HPDE6-E6E7 (cell line): ENCODE measurements around the gene TRPM5.
"Not testable (repeated sequence)": the region's sequence is repeated elsewhere in the genome, so short reads cannot be mapped to it uniquely, and the experiment has no call there.

Source experiments
- DNase-seq: peaks from one replicate; pipeline ENCODE4 v3.0.0; 2011; ENCODE audit warnings: missing footprints; ENCODE audit errors: extremely low spot score

The TRPM5 gene, protein sequence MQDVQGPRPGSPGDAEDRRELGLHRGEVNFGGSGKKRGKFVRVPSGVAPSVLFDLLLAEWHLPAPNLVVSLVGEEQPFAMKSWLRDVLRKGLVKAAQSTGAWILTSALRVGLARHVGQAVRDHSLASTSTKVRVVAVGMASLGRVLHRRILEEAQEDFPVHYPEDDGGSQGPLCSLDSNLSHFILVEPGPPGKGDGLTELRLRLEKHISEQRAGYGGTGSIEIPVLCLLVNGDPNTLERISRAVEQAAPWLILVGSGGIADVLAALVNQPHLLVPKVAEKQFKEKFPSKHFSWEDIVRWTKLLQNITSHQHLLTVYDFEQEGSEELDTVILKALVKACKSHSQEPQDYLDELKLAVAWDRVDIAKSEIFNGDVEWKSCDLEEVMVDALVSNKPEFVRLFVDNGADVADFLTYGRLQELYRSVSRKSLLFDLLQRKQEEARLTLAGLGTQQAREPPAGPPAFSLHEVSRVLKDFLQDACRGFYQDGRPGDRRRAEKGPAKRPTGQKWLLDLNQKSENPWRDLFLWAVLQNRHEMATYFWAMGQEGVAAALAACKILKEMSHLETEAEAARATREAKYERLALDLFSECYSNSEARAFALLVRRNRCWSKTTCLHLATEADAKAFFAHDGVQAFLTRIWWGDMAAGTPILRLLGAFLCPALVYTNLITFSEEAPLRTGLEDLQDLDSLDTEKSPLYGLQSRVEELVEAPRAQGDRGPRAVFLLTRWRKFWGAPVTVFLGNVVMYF (N-terminal part only)

DNA sequence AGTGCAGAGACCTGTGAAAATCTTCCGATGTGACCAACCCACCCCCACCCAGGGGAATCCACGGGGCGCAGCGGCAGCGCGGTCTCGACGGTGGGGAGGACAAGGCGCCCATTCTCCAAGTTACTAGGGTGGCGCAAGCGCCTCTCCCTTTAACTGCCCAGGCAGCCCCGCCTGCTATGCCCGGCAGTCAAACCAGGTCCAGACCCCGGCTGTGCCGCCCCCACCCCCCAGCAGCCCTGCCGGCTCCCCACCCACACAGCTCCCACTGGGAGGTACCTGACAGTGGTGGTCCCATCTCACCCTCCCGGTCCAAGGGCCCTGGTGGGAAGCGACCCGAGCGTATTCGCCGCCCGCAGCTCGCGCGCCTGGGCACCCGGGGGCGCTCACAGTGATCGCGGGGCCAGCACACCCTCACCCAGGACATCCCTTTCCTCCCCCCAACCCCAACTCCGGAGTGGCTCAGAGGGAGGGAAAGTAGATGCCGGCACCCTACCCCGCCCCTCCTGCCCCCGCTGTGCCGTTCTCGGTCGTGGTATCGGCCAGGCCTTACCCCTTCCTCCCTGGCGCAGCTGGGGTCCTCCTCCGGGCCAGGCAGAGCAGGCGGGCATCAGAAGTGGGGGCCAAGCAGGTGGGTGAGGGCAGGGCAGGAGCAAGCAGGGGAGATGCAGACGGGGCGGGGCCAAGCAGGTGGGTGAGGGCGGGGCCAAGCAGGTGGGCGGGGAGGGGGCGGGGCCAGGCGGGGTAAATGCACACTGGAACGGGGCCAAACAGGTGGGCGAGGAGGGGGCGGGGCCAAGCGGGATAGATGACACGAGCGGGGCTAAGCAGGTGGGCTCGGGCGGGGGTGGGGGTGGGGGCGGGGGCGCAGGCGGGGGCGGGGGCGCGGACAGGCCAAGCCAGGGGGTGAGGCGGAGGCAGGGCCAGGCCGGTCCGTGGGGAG is at the start of gene TRPM5:
TRPM5 (minus strand) TSS at position 634 of the 940 bp plus-strand sequence. CDS start 21,478 bp downstream, outside the sequence.
- DNase-seq, result no peak

DNA sequence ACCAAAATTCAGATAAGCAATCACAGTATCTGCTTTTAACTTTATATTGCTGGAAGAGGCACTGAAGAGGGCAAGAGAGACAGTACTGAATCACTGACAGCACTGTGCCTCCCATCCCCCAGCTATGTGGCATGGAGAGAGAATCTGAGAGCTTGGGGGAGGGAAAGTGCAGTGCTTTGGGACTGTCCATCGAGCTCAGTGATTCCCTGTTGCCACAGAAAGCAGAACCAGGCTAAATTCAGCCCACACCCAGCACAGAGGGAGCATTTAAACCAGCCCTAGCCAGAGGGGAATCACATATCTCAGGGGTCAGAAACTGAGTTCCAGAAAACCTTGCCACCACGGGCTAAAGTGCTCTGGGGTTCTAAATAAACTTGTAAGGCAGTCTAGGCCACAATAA is 44.8 kb upstream of the TRPM5 start:
- DNase-seq, result no peak

DNA sequence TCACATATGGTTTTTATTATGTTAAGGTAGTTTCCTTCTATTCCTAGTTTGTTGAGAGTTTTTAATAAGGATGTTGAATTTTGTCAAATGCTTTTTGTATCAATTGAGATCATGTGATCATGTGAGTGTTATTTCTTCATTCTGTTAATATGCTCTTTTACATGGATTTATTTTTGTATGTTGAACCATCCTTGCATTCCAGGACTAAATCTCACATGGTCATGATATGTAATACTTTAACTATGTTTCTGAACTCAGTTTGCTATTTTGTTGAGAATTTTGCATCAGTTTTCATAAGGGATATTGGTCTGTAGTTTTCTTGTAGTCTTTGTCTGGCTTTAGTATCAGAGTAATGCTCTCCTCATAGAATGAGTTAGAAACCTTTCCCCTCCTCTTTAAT is 43.7 kb upstream of the TRPM5 start:
- DNase-seq, result no peak

DNA sequence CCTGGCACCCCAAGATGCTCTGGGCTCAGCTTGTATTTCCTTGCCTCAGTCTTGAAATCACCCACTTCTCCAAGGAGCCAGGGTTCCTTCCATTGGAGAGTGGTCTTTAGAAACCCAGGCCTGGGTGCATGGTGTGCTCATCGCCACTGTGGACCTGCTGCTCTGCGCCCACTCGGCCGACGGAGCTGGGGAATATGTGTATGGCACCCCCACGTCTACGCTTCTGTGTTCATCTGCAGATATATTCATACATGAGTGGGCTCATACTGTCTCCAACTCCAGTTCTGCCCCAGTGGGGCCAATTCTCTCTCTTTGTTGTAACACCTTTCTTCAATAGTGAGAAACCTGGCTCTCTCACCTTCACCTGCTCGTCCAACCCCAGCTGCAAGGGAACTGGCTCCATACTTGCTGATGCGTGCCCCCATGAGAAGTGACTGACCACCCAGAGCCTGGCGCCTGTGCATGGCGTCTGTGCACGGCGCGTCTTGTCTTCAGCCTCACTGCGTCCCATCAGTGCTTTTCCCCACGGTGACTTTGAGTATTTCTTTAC is 40.3 kb upstream of the TRPM5 start:
- no peak for DNase-seq

DNA sequence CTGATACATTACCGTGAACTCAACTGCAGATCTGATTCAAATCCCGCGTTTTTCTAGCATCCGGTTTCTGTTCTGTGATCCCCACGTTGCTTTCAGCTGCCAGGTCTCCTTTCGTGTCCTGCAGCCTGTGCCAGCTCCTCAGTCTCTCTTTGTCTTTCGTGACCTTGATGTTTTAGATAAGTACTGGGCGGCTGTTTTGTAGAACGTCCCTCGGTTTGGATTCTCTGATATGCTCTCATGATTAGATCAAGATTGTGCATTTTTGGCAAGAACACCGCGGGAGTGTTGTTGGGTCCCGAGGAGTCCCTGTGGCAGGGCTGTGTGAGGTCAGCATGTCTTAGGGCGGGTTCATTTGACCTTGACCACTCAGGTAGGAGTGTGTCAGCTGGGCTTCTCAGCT is 39.1 kb upstream of the TRPM5 start:
- no peak for DNase-seq

DNA sequence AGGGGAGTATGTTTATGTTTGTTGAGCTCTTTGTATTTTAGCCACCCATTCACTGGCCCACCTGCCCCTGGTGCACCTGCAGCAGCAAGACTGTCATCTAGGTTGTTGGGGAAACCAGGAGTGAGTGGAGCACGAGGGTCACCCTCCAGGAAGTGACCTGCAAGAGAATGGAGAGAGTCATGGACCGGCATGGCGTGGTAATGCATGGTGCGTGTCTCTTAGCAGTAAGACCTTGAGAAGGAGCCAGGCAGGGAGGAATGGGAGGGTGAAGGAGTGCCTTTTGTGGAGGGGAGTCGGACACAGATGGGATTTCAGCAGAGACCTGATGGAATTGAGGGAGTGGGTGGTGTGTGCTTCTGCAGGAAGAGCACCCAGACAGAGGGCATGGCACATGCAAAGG is 38.4 kb upstream of the TRPM5 start:
- no peak for DNase-seq

DNA sequence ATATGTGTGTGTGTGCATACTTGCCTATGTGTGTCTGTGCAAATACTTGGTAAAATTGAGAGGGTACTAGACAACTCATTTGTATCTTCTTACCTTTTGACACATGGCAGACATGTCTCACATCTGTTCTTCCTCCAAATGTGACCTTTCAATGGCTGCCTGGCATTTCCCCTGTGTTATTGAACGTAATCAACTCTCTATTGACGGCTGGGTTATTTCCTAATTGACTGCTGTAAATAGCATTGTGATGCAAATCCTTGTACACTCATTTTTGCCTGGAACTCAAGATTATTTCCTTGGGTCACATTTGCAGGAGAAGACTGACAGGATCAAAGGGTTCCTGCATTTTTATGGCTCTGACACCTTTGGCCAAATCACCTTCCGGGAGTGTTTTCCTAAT is 37.9 kb upstream of the TRPM5 start:
- DNase-seq, result no peak

DNA sequence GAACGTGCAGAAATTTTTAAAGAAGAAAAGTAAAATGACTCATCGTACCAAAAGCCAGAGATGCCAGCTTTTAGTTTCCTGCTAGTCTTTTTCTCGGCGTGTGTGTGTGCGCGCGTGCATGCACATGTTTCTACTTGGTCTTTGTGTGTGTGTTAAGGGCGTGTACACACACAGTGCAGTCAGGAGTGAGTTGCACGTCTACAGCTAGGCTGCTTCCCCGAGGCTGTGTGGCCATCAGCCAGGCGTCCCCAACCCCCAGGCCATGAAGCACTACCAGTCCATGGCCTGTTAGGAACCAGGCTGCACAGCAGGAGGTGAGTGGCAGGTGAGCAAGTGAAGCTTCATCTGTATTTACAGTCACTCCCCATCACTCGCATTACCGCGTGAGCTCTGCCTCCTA is 36.9 kb upstream of the TRPM5 start:
- no peak for DNase-seq

DNA sequence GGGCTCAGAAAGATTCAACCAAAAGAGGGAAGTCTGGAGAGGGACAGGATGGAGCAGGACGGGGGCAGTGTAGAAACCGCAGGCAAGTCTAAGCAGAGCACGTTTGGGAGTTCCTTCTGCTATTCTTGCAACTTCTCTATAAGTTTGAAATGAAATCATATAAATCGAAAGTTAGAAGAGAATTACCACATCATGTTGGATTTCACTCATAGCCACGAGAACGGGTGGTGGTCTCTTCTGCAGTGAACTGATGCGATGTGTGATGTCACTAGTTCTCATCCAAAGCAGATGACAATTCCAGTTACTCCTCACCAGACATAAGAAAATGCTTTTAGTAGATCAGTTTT is 36.5 kb upstream of the TRPM5 start:
- DNase-seq, result no peak

DNA sequence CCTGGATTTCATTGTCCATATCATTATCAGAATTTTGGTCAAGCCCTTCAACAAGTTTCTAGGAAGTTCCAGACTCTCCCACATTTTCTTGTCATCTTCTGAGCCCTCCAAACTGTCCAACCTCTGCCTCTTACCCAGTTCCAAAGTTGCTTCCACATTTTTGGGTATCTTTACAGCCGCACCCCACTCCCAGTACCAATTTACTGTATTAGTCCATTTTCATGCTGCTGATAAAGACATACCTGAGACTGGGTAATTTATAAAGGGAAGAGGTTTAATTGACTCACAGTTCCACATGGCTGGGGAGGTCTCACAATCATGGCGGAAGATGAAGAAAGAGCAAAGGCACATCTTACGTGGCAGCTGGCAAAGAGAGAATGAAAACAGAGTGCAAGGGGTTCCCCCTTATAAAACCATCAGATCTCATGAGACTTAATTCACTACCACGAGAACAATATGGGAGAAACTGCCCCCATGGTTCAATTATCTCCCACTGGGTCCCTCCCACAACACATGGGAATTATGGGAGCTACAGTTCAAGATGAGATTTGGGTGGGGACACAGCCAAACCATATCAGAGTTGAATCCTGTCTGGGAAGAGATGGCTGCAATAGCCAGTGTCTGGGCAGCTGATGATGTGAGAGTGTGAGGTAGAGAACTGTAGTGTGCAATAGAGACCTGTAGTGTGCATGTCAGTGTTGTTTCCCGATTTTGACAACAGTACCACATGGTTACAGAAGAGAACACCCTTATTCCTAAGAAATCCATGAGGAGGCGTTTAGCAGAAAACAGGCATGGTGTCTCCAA is 36.0 kb upstream of the TRPM5 start:
- DNase-seq, result not testable (repeated sequence)

DNA sequence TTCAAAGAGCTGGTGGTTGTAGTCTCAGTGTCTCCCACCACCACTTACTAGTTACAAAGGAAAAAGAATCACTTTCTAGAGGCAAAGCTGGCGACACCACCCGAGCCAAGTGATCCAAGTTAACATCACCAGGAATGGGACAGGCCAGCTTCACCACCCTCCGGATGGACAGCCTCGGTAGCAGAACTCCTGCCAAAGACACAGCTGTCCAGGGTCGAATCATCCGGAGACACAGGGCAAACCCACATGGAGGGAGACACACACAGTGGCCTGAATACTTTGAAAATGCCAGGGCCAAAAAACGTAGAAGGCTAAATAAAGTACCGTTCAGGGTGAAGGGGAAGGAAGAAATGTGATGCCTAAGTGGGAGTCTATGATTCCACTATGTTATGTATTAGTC is 33.6 kb upstream of the TRPM5 start:
- no peak for DNase-seq

DNA sequence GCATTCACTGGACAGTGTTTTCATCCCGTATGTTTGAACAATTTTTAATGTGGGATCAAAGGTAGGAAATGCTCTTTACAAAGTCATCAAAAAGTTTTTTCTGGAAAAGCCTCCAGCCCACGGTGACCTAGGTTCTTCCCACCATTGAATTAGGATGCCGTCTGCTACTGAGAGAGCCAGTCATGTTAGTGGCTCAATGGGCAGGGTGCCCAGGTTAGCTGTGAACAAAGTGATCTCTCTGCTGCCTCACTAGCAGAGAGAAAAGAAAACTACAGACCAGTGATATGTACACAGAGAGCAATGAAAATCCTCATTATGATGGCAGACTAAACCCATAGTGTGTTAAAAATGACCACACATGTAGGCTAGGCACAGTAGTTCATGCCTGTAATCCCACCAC is 32.9 kb upstream of the TRPM5 start:
- DNase-seq, result no peak

DNA sequence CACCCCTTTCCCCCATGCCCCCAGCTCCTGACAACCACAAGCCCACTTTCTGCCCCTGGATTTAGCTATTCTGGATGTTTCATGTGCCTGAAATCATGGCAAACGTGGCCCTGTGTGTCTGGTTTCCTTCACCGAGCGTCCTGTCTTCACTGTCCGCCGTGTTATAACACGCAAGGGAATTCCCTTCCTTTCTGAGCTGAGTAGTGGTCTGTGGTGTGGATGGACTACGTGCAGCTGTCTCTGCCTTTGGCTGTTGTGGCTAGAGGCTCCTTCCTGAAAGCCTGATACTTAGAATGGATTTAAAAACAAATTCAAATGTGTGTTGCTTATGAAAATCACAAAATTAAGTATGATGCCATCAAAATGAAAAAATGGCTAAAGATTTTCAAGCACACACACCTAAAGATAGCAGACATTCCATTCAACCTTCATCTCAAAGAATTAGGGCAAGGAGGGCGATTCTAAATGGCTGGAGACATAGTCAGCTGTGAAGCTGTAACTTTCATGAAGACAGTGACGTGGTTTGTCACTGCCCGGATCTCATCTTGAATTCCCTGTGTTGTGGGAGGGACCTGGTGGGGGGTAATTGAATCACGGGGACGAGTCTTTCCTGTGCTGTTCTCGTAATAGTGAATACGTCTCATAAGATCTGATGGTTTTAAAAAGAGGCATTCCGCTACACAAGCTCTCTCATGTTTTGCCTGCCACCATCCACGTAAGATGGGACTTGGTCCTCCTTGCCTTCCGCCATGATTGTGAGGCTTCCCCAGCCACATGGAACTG is 31.0 kb upstream of the TRPM5 start:
- DNase-seq, result no peak

DNA sequence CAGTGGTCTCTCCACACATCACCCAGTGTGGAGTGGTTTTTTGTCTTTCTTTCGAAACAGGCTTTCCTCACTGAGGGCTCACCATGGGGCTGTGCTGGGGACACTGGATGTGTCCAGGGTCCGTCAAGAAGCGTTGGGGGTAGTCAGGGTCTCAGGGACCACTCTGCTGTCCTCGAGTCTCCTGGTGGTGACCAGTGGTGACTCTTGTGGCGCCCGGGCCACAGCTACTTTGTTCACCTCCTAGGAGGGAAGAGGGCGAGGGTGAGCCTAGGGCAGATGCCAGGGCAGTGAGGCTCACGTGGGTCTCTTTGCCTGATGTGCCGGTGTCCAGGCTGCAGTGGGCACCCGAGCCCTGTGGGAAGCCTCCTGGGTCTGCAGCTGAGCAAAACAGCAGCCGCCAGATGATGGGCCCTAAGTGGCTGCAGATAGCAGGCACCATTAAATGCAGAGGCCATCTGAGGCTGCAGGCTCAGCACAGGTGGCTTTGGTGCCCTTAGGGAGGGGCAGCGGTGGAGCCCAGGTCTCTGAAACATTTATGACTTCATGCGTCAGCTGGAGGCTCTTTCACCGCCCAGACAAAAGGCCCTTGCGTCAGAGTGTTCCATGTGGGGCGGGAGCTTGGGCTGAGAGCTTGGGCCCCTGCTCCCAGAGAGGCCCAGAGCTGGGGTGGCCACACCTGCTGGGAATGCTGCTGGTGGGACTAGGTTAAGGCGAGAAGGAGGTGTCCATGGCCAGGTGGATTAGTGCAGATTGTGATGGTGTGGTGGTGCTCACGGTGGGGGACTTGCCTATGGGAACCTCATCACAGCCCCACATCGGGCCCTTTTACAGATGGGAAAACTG is 30.0 kb upstream of the TRPM5 start:
- no peak for DNase-seq

DNA sequence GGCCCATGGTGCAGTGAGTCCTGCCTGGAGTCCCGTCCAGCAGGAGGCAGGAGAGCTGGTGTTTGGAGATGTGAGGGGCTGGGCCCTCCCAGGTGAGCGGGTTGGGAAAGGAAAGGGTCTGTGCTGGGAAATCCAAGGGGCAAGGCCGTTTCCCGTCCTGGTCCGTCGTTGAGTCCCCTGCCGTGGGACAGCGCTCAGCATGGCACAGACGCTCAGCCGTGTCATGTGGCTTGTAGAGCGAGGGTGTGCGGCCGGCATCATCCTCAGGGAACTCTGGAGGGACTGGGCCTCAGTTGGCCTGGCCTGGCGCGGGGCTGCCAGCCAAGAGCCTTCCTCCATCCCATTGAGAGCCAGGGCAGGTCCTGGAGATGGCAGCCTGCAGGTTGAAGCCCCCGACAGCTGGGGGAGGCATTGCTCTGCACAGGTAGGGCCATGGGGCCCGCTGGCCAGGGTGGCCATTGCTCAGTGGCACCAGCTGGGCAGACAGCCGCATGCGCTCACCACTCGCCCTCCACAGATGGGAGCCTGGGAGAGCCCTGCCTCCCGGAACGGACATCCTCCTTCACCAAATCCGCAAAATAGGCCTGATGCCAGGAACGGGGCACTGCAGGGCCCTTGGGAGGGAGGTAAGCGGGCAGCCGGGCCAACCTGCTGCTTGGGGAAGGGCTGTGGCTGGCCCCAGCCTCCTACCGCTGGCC is 29.2 kb upstream of the TRPM5 start:
- no peak for DNase-seq

DNA sequence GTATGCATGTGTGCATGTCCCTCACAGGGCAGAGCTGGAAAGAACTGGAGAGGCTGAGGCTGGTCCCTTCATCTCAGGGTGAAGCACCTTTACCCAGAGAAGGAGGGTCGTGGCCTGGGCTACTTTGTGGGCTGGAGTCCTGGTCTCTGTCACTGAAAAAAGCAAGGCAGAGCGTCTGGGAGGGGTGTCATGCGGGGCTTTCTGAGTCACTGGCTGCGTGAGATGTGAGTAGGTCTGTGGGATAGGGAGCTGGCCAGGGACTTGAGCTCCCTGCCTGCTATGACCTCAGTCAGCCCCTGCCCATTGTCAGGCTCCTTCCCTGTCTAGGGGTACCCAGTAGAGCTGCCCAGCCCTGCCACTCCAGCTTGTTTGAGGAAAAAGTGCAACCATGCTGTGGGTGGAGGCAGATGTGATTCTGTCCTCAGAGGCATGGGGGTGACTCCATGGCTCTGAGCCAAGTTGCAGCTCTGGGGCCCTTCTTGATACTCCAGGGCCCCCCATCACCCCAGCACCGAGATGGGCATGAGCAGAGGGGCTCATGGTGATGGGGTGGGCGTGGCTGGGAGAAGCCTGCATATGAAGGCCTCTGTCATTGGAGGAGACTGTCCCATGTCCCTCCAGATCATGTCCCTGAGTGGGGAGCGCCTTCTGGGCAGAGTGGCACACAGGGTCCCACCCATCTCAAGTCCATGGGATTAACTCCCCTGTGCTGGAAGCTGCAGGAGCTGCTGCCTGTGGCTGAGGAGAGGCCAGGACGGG is 28.3 kb upstream of the TRPM5 start:
- no peak for DNase-seq

DNA sequence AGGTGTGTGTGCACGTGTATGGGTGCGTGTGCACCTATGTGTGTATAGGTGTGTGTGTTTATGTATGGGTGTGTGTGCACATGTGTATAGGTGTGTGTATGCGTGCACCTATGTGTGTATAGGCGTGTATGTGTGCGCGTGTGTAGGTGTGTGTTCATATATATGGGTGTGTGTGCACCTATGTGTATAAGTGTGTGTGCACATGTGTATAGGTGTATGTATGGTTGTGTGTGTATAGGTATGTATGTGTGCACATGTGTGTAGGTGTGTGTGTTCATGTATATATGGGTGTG is 27.4 kb upstream of the TRPM5 start:
- no peak for DNase-seq
